Natural killer cell (primary cell): ENCODE measurements around the gene CFAP298. TPM values are rescaled to one million over a fixed set of nuclear protein-coding genes. Genes with fewer than 3 reads are reported as not detected.

Source experiments
- ATAC-seq, 3 donors: fragments of 150-1000 bp in 2 of 3; fragments of 200-7000 bp in 1 of 3; cut with Tn5 transposase; 1 replicate in 1 of 3; 2 replicates in 2 of 3; pipeline ENCODE4 v1.10.0; 2021; ENCODE audit warnings: mild to moderate bottlenecking in 2 of 3, moderate library complexity in 2 of 3
- DNase-seq, 2 donors: peaks; one replicate each; pipeline versions ENCODE4 v3.0.0 to v3.0.0-alpha.2; 2013 to 2021; ENCODE audit warnings: mixed read lengths in 1 of 2
- H3K27ac ChIP-seq: one replicate; pipeline ENCODE4 v1.5.1; 2013; ENCODE audit warnings: mild to moderate bottlenecking, low read length
- H3K27me3 ChIP-seq: one replicate; pipeline ENCODE4 v1.6.1; 2013; ENCODE audit warnings: low read length; ENCODE audit not compliant: control insufficient read depth, insufficient read depth
- H3K36me3 ChIP-seq: one replicate; pipeline ENCODE4 v1.6.1; 2013; ENCODE audit warnings: low read length; ENCODE audit not compliant: control insufficient read depth, insufficient read depth
- H3K4me1 ChIP-seq: one replicate; pipeline ENCODE4 v1.6.1; 2013; ENCODE audit warnings: low read length; ENCODE audit not compliant: control insufficient read depth, insufficient read depth
- H3K4me3 ChIP-seq: one replicate; pipeline ENCODE4 v1.5.1; 2013; ENCODE audit warnings: low read length
- H3K9me3 ChIP-seq: one replicate; pipeline ENCODE4 v1.6.1; 2013; ENCODE audit warnings: low read length; ENCODE audit not compliant: control insufficient read depth, insufficient read depth
- H3K27ac Mint-ChIP-seq, 2 donors: one replicate each; pipeline ENCODE4 v1.8.0; 2022; ENCODE audit warnings: mild to moderate bottlenecking in 2 of 2, mixed read lengths in 2 of 2, moderate library complexity in 1 of 2
- H3K27me3 Mint-ChIP-seq, 2 donors: one replicate each; pipeline ENCODE4 v1.8.0; 2022; ENCODE audit warnings: low read depth in 2 of 2, mixed read lengths in 2 of 2
- H3K36me3 Mint-ChIP-seq: one replicate; pipeline ENCODE4 v1.8.0; 2022; ENCODE audit warnings: mixed read lengths
- H3K4me1 Mint-ChIP-seq, 2 donors: one replicate each; pipeline ENCODE4 v1.8.0; 2022; ENCODE audit warnings: mixed read lengths in 2 of 2
- H3K4me3 Mint-ChIP-seq: one replicate; pipeline ENCODE4 v1.8.0; 2022; ENCODE audit warnings: mild to moderate bottlenecking, moderate library complexity, mixed read lengths
- H3K9me3 Mint-ChIP-seq, 2 donors: one replicate each; pipeline ENCODE4 v1.8.0; 2022; ENCODE audit warnings: mixed read lengths in 2 of 2
- CTCF ChIP-seq: fragments of 200-600 bp; IDR thresholded peaks from one replicate; pipeline ENCODE4 v1.8.0; 2022; ENCODE audit warnings: antibody characterized with exemption
- WGBS: methylation state at CpG from one replicate; pipeline ENCODE4 v1.1.7; 2013; ENCODE audit warnings: missing lambda C conversion rate; ENCODE audit not compliant: insufficient coverage; 5-methylcytosine and 5-hydroxymethylcytosine counted together
- intact Hi-C: fragments of 100-400 bp; cut with micrococcal nuclease; formaldehyde crosslinking; loops from one replicate; pipeline ENCODE4 v1.14.2; 2022
- total RNA-seq, 4 donors: library from RNA; stranded (reverse); fragments of 120-200 nt in 1 of 4; gene quantifications; one replicate each; pipeline versions ENCODE4 v1.2.3 to v1.2.4, GENCODE V29; 2013 to 2022

CFAP298 gene
- total RNA-seq, 3 donors from 2014 or later (not counting 1 experiment from before 2014, with no cell fraction given), result 16.1 to 23.7 (median 16.8) TPM

- H3K27ac ChIP-seq, result no peak overlapping the region
- H3K9me3 ChIP-seq, result no peaks in the 10 kb centered on the region
- WGBS, result 96% methylated on average over 8 of the region's 8 CpGs
- peaks cover 0 to 15% of the 10 kb centered on the region in 2 donors for H3K4me1 Mint-ChIP-seq
- H3K27ac Mint-ChIP-seq, result peak overlapping the region in 1 of 2 donors; percentile 68
- ATAC-seq (no peak), DNase-seq (no peak)
- intact Hi-C loops, result no loop called here
- peaks cover 69% of the 10 kb centered on the region for H3K36me3 ChIP-seq
- H3K9me3 Mint-ChIP-seq, result no peaks in the 10 kb centered on the region
- H3K27me3 ChIP-seq, result no peaks in the 10 kb centered on the region
- H3K4me1 ChIP-seq, result no peaks in the 10 kb centered on the region
- H3K27me3 Mint-ChIP-seq, result no peaks in the 10 kb centered on the region
- H3K4me3 Mint-ChIP-seq, result no peak overlapping the region
- no peak for TF ChIP-seq CTCF
- H3K36me3 Mint-ChIP-seq, result peaks cover 19% of the 10 kb centered on the region
- no peak overlapping the region for H3K4me3 ChIP-seq
Measured at GRCh38 chr21:32605469-32605868, 6.7 kb downstream of the CFAP298 start.

GRCh38 chr21:32604464-32604863 is 7.7 kb downstream of the CFAP298 start:
- Mint-ChIP-seq H3K4me3 (no peak overlapping the region), H3K36me3 (peaks cover 23% of the 10 kb centered on the region), H3K27ac (no peak overlapping the region), H3K9me3 (no peaks in the 10 kb centered on the region), H3K27me3 (no peaks in the 10 kb centered on the region), H3K4me1 (peaks cover 0 to 10% of the 10 kb centered on the region in 2 donors)
- Histone ChIP-seq H3K4me1 (no peaks in the 10 kb centered on the region), H3K27ac (no peak overlapping the region), H3K4me3 (no peak overlapping the region), H3K9me3 (no peaks in the 10 kb centered on the region), H3K36me3 (peaks cover 68% of the 10 kb centered on the region), H3K27me3 (no peaks in the 10 kb centered on the region)
- no peak for ATAC-seq
- intact Hi-C loops, result no loop called here
- DNase-seq, result no peak
- WGBS, result 97% methylated on average over 8 of the region's 8 CpGs
- no peak for TF ChIP-seq CTCF

- Mint-ChIP-seq H3K4me1 (peaks cover 0 to 10% of the 10 kb centered on the region in 2 donors), H3K27me3 (no peaks in the 10 kb centered on the region)
Measured at GRCh38 chr21:32603131-32603530, 9.0 kb downstream of the CFAP298 start.

More at GRCh38 chr21:32603131-32603530, 9.0 kb downstream of the CFAP298 start:
- intact Hi-C loops, result no loop called here
- no peaks in the 10 kb centered on the region for H3K4me1 ChIP-seq
- WGBS, result 94% methylated on average over 8 of the region's 8 CpGs
- H3K36me3 ChIP-seq, result peaks cover 66% of the 10 kb centered on the region
- DNase-seq, result no peak
- H3K27ac ChIP-seq, result no peak overlapping the region
- no peak overlapping the region for H3K4me3 ChIP-seq
- no peak for TF ChIP-seq CTCF
- Mint-ChIP-seq H3K9me3 (no peaks in the 10 kb centered on the region), H3K36me3 (peaks cover 28% of the 10 kb centered on the region), H3K4me3 (no peak overlapping the region), H3K27ac (no peak overlapping the region)
- no peak for ATAC-seq
- no peaks in the 10 kb centered on the region for H3K27me3 ChIP-seq
- no peaks in the 10 kb centered on the region for H3K9me3 ChIP-seq
